WTC11 (cell line): ENCODE results near the gene MACROD2. TPM values are rescaled to one million over a fixed set of nuclear protein-coding genes. Genes with fewer than 3 reads are reported as not detected.

Experiments used
- ATAC-seq: fragments of 200-7000 bp; cut with Tn5 transposase; 2 replicates; pipeline ENCODE4 v1.10.0; 2021; ENCODE audit warnings: mild to moderate bottlenecking, moderate library complexity
- CTCF ChIA-PET: fragments of 300-600 bp; sonication (Branson Sonifier 250); formaldehyde crosslinking; loops from one replicate; lab custom pipeline; 2021; ENCODE audit warnings: antibody characterized with exemption; lab: Charles Lee
- POLR2A ChIA-PET: fragments of 350-600 bp; sonication (Branson Sonifier 250); formaldehyde crosslinking; loops from one replicate; lab custom pipeline; 2021; ENCODE audit warnings: antibody characterized with exemption; lab: Charles Lee
- DNase-seq: peaks from one replicate; pipeline ENCODE4 v3.0.0; 2021; ENCODE audit warnings: low spot score
- H3K27ac Mint-ChIP-seq: 2 replicates; pipeline ENCODE4 v1.8.0; 2021; ENCODE audit warnings: mixed read lengths
- H3K27me3 Mint-ChIP-seq: 2 replicates; pipeline ENCODE4 v1.8.0; 2021; ENCODE audit warnings: low read depth, mild to moderate bottlenecking, moderate library complexity, mixed read lengths
- H3K36me3 Mint-ChIP-seq: 2 replicates; pipeline ENCODE4 v1.8.0; 2021; ENCODE audit warnings: mixed read lengths
- H3K4me1 Mint-ChIP-seq: 2 replicates; pipeline ENCODE4 v1.8.0; 2022; ENCODE audit warnings: mixed read lengths
- H3K4me3 Mint-ChIP-seq: 2 replicates; pipeline ENCODE4 v1.8.0; 2021; ENCODE audit warnings: mild to moderate bottlenecking, moderate library complexity, mixed read lengths
- H3K9me3 Mint-ChIP-seq: 2 replicates; pipeline ENCODE4 v1.8.0; 2021; ENCODE audit warnings: mixed read lengths
- AR ChIP-seq: fragments of 250-450 bp; sonication (Bioruptor Pico); IDR thresholded peaks from 2 replicates; pipeline ENCODE4 v1.9.0; 2021; ENCODE audit warnings: mild to moderate bottlenecking
- ATF1 ChIP-seq: sonication (generic); formaldehyde crosslinking; IDR thresholded peaks from 2 replicates; pipeline ENCODE4 v1.8.1; 2023; ENCODE audit warnings: mild to moderate bottlenecking, moderate library complexity, missing genetic modification reagents
- CBFB ChIP-seq: sonication (generic); formaldehyde crosslinking; IDR thresholded peaks from 2 replicates; pipeline ENCODE4 v1.8.1; 2022; ENCODE audit warnings: mild to moderate bottlenecking, low read depth, missing genetic modification reagents
- E2F5 ChIP-seq: sonication (generic); formaldehyde crosslinking; IDR thresholded peaks from 2 replicates; pipeline ENCODE4 v1.8.1; 2022; ENCODE audit warnings: mild to moderate bottlenecking, moderate library complexity, missing genetic modification reagents
- ETV6 ChIP-seq: sonication (generic); formaldehyde crosslinking; IDR thresholded peaks from 2 replicates; pipeline ENCODE4 v1.8.1; 2022; ENCODE audit warnings: mild to moderate bottlenecking, missing genetic modification reagents
- FOXJ3 ChIP-seq: sonication (generic); formaldehyde crosslinking; IDR thresholded peaks from 2 replicates; pipeline ENCODE4 v1.9.0; 2021; ENCODE audit warnings: missing genetic modification reagents, mild to moderate bottlenecking, borderline replicate concordance
- GRHL2 ChIP-seq: fragments of 250-450 bp; sonication (Bioruptor Pico); IDR thresholded peaks from 2 replicates; pipeline ENCODE4 v1.8.0; 2022; ENCODE audit warnings: mild to moderate bottlenecking, moderate library complexity; ENCODE audit not compliant: insufficient replicate concordance, severe bottlenecking
- GTF2I ChIP-seq: fragments of 250-450 bp; sonication (Bioruptor Pico); conservative IDR thresholded peaks from 2 replicates; pipeline ENCODE4 v1.4.0; 2021; ENCODE audit warnings: mild to moderate bottlenecking
- HMGXB4 ChIP-seq: sonication (generic); formaldehyde crosslinking; IDR thresholded peaks from 2 replicates; pipeline ENCODE4 v1.8.1; 2023; ENCODE audit warnings: mild to moderate bottlenecking, moderate library complexity, missing genetic modification reagents
- IRF2 ChIP-seq: sonication (generic); formaldehyde crosslinking; IDR thresholded peaks from 2 replicates; pipeline ENCODE4 v1.8.0; 2022; ENCODE audit warnings: low read depth, missing genetic modification reagents, borderline replicate concordance
- JUN ChIP-seq: sonication (generic); formaldehyde crosslinking; IDR thresholded peaks from 2 replicates; pipeline ENCODE4 v1.8.0; 2023; ENCODE audit warnings: mild to moderate bottlenecking, missing genetic modification reagents
- NFE2L1 ChIP-seq: sonication (generic); formaldehyde crosslinking; IDR thresholded peaks from 2 replicates; pipeline ENCODE4 v1.8.1; 2023; ENCODE audit warnings: missing genetic modification reagents
- NFYB ChIP-seq: sonication (generic); formaldehyde crosslinking; conservative IDR thresholded peaks from 2 replicates; pipeline ENCODE4 v1.8.0; 2022; ENCODE audit warnings: low read depth, missing genetic modification reagents
- NR3C1 ChIP-seq: sonication (generic); formaldehyde crosslinking; conservative IDR thresholded peaks from 2 replicates; pipeline ENCODE4 v1.8.1; 2023; ENCODE audit warnings: low read depth, mild to moderate bottlenecking, missing genetic modification reagents
- PRRX2 ChIP-seq: fragments of 250-450 bp; sonication (Bioruptor Pico); IDR thresholded peaks from 2 replicates; pipeline ENCODE4 v1.8.0; 2021; ENCODE audit warnings: mild to moderate bottlenecking
- RELA ChIP-seq: sonication (generic); formaldehyde crosslinking; IDR thresholded peaks from 2 replicates; pipeline ENCODE4 v1.8.1; 2022; ENCODE audit warnings: missing genetic modification reagents, mild to moderate bottlenecking, borderline replicate concordance
- RORB ChIP-seq: fragments of 250-450 bp; sonication (Bioruptor Pico); IDR thresholded peaks from 2 replicates; pipeline ENCODE4 v1.9.0; 2021; ENCODE audit warnings: mild to moderate bottlenecking
- USF1 ChIP-seq: sonication (generic); formaldehyde crosslinking; IDR thresholded peaks from 2 replicates; pipeline ENCODE4 v1.8.0; 2022; ENCODE audit warnings: mild to moderate bottlenecking, missing genetic modification reagents
- USF2 ChIP-seq: sonication (generic); formaldehyde crosslinking; IDR thresholded peaks from 2 replicates; pipeline ENCODE4 v1.8.1; 2023; ENCODE audit warnings: mild to moderate bottlenecking, missing genetic modification reagents, moderate library complexity
- ZNF138 ChIP-seq: sonication (generic); formaldehyde crosslinking; conservative IDR thresholded peaks from 2 replicates; pipeline ENCODE4 v1.8.1; 2022; ENCODE audit warnings: mild to moderate bottlenecking, moderate library complexity, missing genetic modification reagents
- ZNF219 ChIP-seq: sonication (generic); formaldehyde crosslinking; IDR thresholded peaks from 2 replicates; pipeline ENCODE4 v1.8.0; 2023; ENCODE audit warnings: missing genetic modification reagents, mild to moderate bottlenecking, borderline replicate concordance
- ZNF232 ChIP-seq: sonication (generic); formaldehyde crosslinking; IDR thresholded peaks from 2 replicates; pipeline ENCODE4 v1.8.0; 2022; ENCODE audit warnings: mild to moderate bottlenecking, missing genetic modification reagents
- ZNF281 ChIP-seq: sonication (generic); formaldehyde crosslinking; IDR thresholded peaks from 2 replicates; pipeline ENCODE4 v1.8.0; 2023; ENCODE audit warnings: mild to moderate bottlenecking, missing genetic modification reagents
- ZNF317 ChIP-seq: sonication (generic); formaldehyde crosslinking; IDR thresholded peaks from 2 replicates; pipeline ENCODE4 v1.8.1; 2023; ENCODE audit warnings: low read depth, mild to moderate bottlenecking, moderate library complexity, missing genetic modification reagents, borderline replicate concordance
- ZNF512 ChIP-seq: sonication (generic); formaldehyde crosslinking; IDR thresholded peaks from 2 replicates; pipeline ENCODE4 v1.8.1; 2022; ENCODE audit warnings: missing genetic modification reagents, borderline replicate concordance
- total RNA-seq: library from RNA; stranded (reverse); gene quantifications from 3 replicates; pipeline ENCODE4 v1.2.3, GENCODE V29; 2021

The MACROD2 gene
- total RNA-seq, 1 experiment from 2014 or later, result 4.1 TPM

GRCh38 chr20:14412065-14412681, 416.9 kb downstream of the MACROD2 start:
- ATAC-seq (no peak), DNase-seq (no peak)
- CTCF ChIA-PET, result no interaction called here
- no peak for TF ChIP-seq RORB (CRISPR knock-in tag)
- TF ChIP-seq JUN (CRISPR knock-in tag), result no peak
- TF ChIP-seq IRF2 (CRISPR knock-in tag), result no peak
- TF ChIP-seq USF1 (CRISPR knock-in tag), result no peak
- TF ChIP-seq GRHL2 (CRISPR knock-in tag), result no peak
- no peak for TF ChIP-seq ATF1 (CRISPR knock-in tag)
- TF ChIP-seq HMGXB4 (CRISPR knock-in tag), result no peak
- no peak for TF ChIP-seq CBFB (CRISPR knock-in tag)
- TF ChIP-seq ZNF232 (CRISPR knock-in tag), result no peak
- TF ChIP-seq ZNF219 (CRISPR knock-in tag), result no peak
- TF ChIP-seq NFE2L1, result no peak
- no peak for TF ChIP-seq FOXJ3 (CRISPR knock-in tag)
- no peak for TF ChIP-seq ZNF512
- TF ChIP-seq E2F5 (CRISPR knock-in tag), result no peak
- TF ChIP-seq PRRX2 (CRISPR knock-in tag), result no peak
- no peak for TF ChIP-seq USF2 (CRISPR knock-in tag)
- TF ChIP-seq GTF2I, result no peak
- TF ChIP-seq ZNF138, result no peak
- no peaks in the 10 kb centered on the region; the same call in 1 of the 2 replicates for H3K27me3 Mint-ChIP-seq
- H3K27ac Mint-ChIP-seq, result no peak overlapping the region
- POLR2A ChIA-PET, result no interaction called here
- H3K36me3 Mint-ChIP-seq, result no peaks in the 10 kb centered on the region
- H3K4me3 Mint-ChIP-seq, result no peak overlapping the region
- peaks cover 27% of the 10 kb centered on the region for H3K4me1 Mint-ChIP-seq
- no peaks in the 10 kb centered on the region for H3K9me3 Mint-ChIP-seq

GRCh38 chr20:14413835-14414234, 418.5 kb downstream of the MACROD2 start:
- CTCF ChIA-PET, result no interaction called here
- ATAC-seq (no peak), DNase-seq (no peak)
- Mint-ChIP-seq H3K4me3 (no peak overlapping the region), H3K27me3 (no peaks in the 10 kb centered on the region), H3K9me3 (no peaks in the 10 kb centered on the region), H3K4me1 (peaks cover 30% of the 10 kb centered on the region), H3K27ac (peak overlapping the region; percentile 38; the same call in 1 of the 2 replicates), H3K36me3 (no peaks in the 10 kb centered on the region)
- POLR2A ChIA-PET, result no interaction called here
- TF ChIP-seq ETV6 (CRISPR knock-in tag), result no peak
- TF ChIP-seq AR, result no peak
- no peak for TF ChIP-seq NR3C1 (CRISPR knock-in tag)
- no peak for TF ChIP-seq ZNF317 (CRISPR knock-in tag)
- no peak for TF ChIP-seq RELA (CRISPR knock-in tag)
- no peak for TF ChIP-seq NFYB
- TF ChIP-seq ZNF281 (CRISPR knock-in tag), result no peak
